ENCODE results near the gene SLC43A3. TPM values are rescaled to one million over a fixed set of nuclear protein-coding genes. Genes with fewer than 3 reads are reported as not detected.
"Not testable (repeated sequence)": the region's sequence is repeated elsewhere in the genome, so short reads cannot be mapped to it uniquely, and the experiment has no call there.

The SLC43A3 gene
- total RNA-seq, 1 donor from 2014 or later: 66.0 TPM

DNA sequence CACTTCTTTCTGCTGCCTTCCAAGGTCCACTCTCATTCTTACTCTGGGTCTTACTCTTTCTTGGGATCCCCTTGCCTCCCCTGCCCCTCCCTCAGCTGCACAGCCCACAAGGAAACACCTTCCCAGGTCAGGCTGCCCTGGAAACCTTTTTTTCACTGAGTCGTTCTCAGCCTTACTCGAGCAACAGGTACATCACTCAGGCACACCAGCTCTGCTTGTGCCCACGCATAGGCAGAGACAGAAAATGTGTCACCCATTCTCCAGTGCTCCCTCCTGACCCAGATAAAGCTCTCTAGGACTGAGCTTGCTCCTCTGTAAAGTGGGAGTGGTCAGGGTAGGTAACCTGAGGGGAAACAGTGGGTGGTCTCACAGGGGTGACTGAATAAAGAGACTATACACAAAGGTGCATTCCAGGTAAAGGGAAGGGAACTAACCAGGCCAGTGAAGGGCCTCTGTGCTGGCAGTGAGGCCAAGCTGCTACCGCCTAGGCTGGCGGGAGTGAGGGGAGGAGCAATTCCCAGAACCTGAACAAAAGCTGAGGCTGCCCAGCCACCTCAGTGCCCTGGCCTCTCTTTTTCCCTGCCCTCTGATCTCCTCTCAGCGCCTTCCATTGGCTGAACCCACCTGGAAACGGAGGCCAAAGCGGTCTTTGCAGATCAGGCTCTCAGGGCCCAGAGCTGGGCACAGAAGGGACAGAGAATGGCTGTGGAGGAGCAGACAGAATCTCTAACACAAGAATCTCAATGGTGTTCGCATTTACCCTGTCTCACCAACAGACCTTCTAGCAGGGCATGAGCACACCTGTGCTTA, 61.9 kb downstream of the SLC43A3 start:
- no peak for DNase-seq (ENCODE audit: low read depth)
- no peak for TF ChIP-seq CTCF (conservative IDR thresholded peaks at IDR 0.05; ENCODE audit: low read depth, low read length)
- H3K4me3 ChIP-seq (ENCODE audit: low read depth, low read length): no peak overlapping the region

DNA sequence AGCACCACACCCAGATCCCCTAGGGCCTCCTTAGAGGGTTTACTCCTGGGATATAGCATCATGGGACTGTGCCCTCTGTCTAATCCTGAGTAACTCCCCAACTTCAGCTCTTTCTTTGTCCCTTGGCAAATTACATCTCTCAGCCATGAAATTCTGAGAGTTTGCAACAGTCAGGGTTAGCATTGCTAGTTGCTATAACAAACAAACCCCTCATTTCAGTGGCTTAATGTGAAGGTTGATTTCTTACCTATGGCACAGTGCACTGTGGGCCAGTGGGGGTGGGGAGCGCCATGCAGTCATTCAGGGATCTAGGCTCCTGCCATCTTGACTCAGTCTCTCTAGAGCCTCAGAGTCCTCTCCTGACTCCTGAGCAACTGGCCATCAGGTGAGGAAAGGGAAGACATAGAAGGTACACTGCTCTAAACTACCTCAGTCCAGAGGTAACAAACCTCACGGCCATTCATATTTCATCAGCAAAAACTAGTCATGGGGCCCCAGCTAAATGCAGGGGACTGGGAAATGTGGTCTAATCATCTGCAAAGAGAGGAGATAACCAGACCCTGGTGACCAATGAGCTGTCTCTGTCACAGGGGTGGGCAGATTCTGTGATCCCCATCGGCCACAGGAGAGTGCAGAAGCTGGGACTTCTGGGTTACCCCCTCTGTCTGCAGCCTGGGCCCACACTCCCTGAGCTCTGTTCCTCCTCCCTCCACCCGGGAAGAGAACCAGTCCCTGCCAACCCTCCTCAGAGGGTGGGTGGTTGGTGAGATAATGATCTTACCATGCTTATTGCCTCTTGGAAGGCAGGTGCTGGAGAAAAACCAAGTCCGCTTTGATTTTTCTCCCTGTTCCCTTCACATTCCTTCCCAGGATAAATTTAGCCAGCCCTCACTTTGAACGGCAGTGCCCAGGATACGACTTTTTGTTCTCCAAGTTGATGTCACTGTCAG, 63.5 kb downstream of the SLC43A3 start:
- no peak for DNase-seq (ENCODE audit: low read depth)
- no peak for TF ChIP-seq CTCF (conservative IDR thresholded peaks at IDR 0.05; ENCODE audit: low read depth, low read length)
- no peak overlapping the region for H3K4me3 ChIP-seq (ENCODE audit: low read depth, low read length)

DNA sequence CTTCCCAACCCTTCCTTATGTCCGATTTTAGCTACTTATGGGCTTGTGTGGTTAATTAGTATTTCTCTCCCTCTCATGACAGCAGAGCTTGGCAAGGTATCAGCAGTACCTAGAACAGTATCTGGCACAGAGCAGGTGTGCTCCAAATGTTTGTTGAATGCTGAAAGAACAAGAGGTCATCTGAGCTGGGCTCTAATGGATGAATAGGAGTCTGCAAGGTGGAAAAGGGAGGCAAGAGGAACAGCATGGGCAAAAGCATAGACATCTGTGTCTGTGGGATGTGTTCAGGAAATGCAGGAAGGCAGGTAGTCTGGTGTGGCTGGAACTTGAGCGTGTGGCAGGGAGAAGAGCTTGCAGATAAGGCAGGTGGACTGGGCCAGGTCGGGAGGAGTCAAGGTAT, 65.0 kb downstream of the SLC43A3 start:
- H3K4me3 ChIP-seq (ENCODE audit: low read depth, low read length): no peak overlapping the region
- no peak for DNase-seq (ENCODE audit: low read depth)
- TF ChIP-seq CTCF (conservative IDR thresholded peaks at IDR 0.05; ENCODE audit: low read depth, low read length): no peak

GRCh38 chr11:57361420-57361819, 65.5 kb downstream of the SLC43A3 start:
- H3K4me3 ChIP-seq (ENCODE audit: low read depth, low read length); DNase-seq (ENCODE audit: low read depth): not testable (repeated sequence)

GRCh38 chr11:57360991-57361390, 65.9 kb downstream of the SLC43A3 start:
- no peak overlapping the region for H3K4me3 ChIP-seq (ENCODE audit: low read depth, low read length)
- no peak for TF ChIP-seq CTCF (conservative IDR thresholded peaks at IDR 0.05; ENCODE audit: low read depth, low read length)
- no peak for DNase-seq (ENCODE audit: low read depth)

DNA sequence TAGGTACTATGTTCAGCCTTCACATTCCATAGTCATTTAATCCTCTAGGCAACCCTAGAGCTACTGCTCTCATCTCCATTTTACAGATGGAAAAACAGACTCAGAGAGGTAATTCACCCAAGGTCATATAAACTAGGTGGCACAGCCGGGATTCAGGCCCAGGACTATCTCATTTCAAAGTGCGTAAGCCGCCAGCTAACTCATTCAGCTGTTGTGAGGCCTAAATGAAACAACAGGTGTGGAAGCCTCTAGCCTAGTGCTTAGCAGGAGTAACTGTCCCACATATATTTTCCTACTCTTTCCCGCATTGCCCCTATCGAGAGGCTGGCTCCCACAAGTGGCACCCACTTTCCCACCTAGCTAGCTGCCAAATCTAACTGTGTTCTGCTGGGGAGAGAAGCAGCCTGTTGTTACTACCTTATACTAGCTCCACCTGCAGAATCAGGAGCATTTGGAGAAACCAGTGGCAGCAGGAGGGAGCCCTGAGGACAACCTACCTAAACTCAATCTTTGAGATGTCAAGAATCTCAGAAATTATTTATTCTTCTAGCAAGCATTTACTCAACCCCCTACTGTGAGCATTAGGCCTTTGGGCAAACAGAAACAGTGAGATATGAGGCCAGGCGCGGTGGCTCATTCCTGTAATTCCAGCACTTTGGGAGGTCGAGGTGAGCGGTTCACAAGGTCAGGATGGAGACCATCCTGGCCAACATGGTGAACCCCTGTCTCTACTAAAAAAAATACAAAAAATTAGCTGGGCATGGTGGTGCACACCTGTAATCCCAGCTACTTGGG, 66.8 kb downstream of the SLC43A3 start:
- no peak overlapping the region for H3K4me3 ChIP-seq (ENCODE audit: low read depth, low read length)
- DNase-seq (ENCODE audit: low read depth): no peak
- TF ChIP-seq CTCF (conservative IDR thresholded peaks at IDR 0.05; ENCODE audit: low read depth, low read length): no peak

GRCh38 chr11:57359396-57359795, 67.5 kb downstream of the SLC43A3 start:
- DNase-seq (ENCODE audit: low read depth): no peak
- no peak for TF ChIP-seq CTCF (conservative IDR thresholded peaks at IDR 0.05; ENCODE audit: low read depth, low read length)
- no peak overlapping the region for H3K4me3 ChIP-seq (ENCODE audit: low read depth, low read length)

All from epithelial cell of proximal tubule (primary cell).